ENCODE results near the gene TUBB3. TPM values are rescaled to one million over a fixed set of nuclear protein-coding genes. Genes with fewer than 3 reads are reported as not detected.
"Not testable (repeated sequence)": the region's sequence is repeated elsewhere in the genome, so short reads cannot be mapped to it uniquely, and the experiment has no call there.

TUBB3 gene
- total RNA-seq = 833 and 996 TPM in 2 replicates

DNA sequence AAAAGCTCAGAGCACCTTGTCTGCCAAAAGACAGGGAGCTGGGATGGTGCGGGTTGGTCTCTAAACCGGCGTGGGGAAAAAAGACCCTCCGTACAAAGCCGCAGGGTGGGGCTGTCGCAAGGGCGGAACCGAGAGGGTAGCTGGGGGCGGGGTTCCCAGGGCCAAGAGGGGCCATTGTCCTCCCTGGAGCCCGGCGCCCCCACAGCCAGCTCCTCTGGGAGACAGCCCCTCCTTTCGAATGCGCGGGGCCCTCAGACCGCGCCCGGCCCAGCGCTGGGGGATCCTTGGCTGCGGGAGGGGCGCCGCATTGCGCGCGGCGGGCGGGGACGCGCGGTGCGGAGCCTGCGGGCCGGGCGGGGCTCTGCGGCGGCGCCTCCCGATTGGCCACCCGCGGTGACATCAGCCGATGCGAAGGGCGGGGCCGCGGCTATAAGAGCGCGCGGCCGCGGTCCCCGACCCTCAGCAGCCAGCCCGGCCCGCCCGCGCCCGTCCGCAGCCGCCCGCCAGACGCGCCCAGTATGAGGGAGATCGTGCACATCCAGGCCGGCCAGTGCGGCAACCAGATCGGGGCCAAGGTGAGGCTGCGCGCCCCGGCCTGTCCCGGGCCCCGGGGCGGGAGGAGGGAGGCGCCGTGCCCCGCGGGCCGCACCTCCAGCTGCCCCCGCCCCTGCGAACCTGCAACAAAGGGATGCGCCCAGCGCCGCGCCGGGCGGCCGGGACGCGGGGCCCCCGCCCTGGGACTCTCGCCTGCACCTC, at the start of gene TUBB3:
TSS of gene TUBB3 (plus strand) at position 459 of the 756 bp plus-strand sequence. CDS start at position 519, 60 bp downstream.
- DNase-seq (ENCODE audit: low read depth) = no peak
- peak within 1 kb of the TSS; percentile 93 for H3K4me3 ChIP-seq (ENCODE audit: low read depth, low read length)
- TF ChIP-seq, protein P1, sequence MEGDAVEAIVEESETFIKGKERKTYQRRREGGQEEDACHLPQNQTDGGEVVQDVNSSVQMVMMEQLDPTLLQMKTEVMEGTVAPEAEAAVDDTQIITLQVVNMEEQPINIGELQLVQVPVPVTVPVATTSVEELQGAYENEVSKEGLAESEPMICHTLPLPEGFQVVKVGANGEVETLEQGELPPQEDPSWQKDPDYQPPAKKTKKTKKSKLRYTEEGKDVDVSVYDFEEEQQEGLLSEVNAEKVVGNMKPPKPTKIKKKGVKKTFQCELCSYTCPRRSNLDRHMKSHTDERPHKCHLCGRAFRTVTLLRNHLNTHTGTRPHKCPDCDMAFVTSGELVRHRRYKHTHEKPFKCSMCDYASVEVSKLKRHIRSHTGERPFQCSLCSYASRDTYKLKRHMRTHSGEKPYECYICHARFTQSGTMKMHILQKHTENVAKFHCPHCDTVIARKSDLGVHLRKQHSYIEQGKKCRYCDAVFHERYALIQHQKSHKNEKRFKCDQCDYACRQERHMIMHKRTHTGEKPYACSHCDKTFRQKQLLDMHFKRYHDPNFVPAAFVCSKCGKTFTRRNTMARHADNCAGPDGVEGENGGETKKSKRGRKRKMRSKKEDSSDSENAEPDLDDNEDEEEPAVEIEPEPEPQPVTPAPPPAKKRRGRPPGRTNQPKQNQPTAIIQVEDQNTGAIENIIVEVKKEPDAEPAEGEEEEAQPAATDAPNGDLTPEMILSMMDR (conservative IDR thresholded peaks at IDR 0.05; ENCODE audit: low read depth, low read length) = peak; percentile 7

GRCh38 chr16:89873972-89874689, 49.0 kb upstream of the TUBB3 start:
- DNase-seq (ENCODE audit: low read depth) = peak; percentile 30
- peak overlapping the region; percentile 98 for H3K4me3 ChIP-seq (ENCODE audit: low read depth, low read length)
- TF ChIP-seq, protein P1 (conservative IDR thresholded peaks at IDR 0.05; ENCODE audit: low read depth, low read length) = no peak

DNA sequence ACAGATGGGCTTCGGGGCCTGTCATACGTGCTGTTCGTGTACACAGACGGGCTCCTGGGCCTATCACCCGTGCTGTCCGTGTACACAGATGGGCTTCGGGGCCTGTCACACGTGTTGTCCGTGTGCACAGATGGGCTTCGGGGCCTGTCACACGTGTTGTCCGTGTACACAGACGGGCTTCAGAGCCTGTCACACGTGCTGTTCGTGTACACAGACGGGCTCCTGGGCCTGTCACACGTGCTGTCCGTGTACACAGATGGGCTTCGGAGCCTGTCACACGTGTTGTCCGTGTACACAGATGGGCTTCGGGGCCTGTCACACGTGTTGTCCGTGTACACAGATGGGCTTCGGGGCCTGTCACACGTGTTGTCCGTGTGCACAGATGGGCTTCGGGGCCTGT, 44.0 kb upstream of the TUBB3 start:
- not testable (repeated sequence) for DNase-seq (ENCODE audit: low read depth)

GRCh38 chr16:89880477-89881367, 42.4 kb upstream of the TUBB3 start:
- TF ChIP-seq, protein P1 (conservative IDR thresholded peaks at IDR 0.05; ENCODE audit: low read depth, low read length) = no peak
- DNase-seq (ENCODE audit: low read depth) = no peak

More for the DNA sequence above, 44.0 kb upstream of the TUBB3 start:
- not testable (repeated sequence) for H3K4me3 ChIP-seq (ENCODE audit: low read depth, low read length)

GRCh38 chr16:89881368-89881730, 41.8 kb upstream of the TUBB3 start:
- TF ChIP-seq, protein P1 (conservative IDR thresholded peaks at IDR 0.05; ENCODE audit: low read depth, low read length) = no peak
- H3K4me3 ChIP-seq (ENCODE audit: low read depth, low read length) = no peak overlapping the region
- DNase-seq (ENCODE audit: low read depth) = no peak

More at GRCh38 chr16:89880477-89881367, 42.4 kb upstream of the TUBB3 start:
- H3K4me3 ChIP-seq (ENCODE audit: low read depth, low read length) = no peak overlapping the region

DNA sequence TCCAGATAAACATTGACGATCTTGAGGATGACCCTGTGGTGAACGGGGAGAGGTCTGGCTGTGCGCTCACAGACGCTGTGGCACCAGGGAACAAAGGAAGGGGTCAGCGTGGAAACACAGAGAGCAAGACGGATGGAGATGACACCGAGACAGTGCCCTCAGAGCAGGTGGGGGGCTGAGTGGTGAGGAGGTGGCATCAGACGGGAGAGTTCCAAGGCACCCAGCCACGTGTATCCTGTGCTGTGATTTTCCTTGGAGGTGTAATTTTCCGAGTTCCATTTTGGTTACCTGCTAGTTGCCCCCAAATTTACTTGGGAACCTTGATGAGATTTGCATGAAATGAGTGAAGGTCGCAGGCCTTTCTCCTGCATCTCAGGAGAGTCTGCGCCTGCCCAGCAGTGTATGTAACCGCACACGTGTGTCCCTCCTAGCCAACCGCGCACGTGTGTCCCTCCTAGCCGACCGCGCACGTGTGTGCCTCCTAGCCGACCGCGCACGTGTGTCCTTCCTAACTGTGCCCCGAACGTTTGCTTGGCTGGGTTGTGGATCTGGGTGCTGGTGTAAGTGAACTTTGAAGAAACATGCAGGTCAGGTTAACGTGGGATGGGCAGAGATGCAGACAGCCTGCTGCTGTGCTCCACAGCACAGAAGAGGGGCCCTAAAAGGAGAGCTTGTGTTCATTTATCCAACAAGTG, 39.6 kb upstream of the TUBB3 start:
- no peak for DNase-seq (ENCODE audit: low read depth)
- no peak overlapping the region for H3K4me3 ChIP-seq (ENCODE audit: low read depth, low read length)
- TF ChIP-seq, protein P1 (conservative IDR thresholded peaks at IDR 0.05; ENCODE audit: low read depth, low read length) = no peak

All from epithelial cell of proximal tubule (primary cell).